ENCODE data around the gene ATP6V1E1.
A peak's percentile ranks its signal among the peaks of the same experiment; 100 is the strongest.
"Not testable (repeated sequence)": the region's sequence is repeated elsewhere in the genome, so short reads cannot be mapped to it uniquely, and the experiment has no call there.

The ATP6V1E1 gene

GRCh38 chr22:17628406-17629172, at the start of gene ATP6V1E1:
Gene ATP6V1E1, minus strand, starts transcription at chr22:17628749. Its CDS starts 114 bp downstream, at chr22:17628635.
- DNase-seq = peak; percentile 96 to 97

- no peak for DNase-seq
Measured at GRCh38 chr22:17675584-17675983, 47.0 kb upstream of the ATP6V1E1 start.

GRCh38 chr22:17674152-17674551, 45.6 kb upstream of the ATP6V1E1 start:
- DNase-seq = no peak

- DNase-seq = no peak
Measured at GRCh38 chr22:17672417-17672991, 44.0 kb upstream of the ATP6V1E1 start.

- DNase-seq = not testable (repeated sequence)
Measured at GRCh38 chr22:17671521-17672092, 43.1 kb upstream of the ATP6V1E1 start.

GRCh38 chr22:17665854-17666253, 37.3 kb upstream of the ATP6V1E1 start:
- DNase-seq = no peak

DNA sequence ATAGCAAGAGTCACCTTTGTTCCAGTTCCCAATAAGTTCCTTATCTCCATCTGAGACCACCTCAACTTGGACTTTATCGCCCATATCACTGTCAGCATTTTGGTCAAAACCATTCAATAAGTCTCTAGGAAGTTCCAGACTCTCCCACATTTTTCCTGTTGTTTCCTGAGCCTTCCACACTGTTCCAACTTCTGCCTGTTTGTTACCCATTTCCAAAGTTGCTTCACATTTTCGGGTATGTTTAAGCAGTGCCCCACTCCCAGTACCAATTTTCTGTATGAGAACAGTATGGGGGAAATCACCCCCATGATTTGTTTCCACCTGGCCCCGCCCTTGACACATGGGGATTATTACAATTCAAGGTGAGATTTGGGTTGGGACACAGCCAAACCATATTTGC, 36.7 kb upstream of the ATP6V1E1 start:
- no peak for DNase-seq

- DNase-seq = no peak
Measured at GRCh38 chr22:17664414-17665055, 36.0 kb upstream of the ATP6V1E1 start.

DNA sequence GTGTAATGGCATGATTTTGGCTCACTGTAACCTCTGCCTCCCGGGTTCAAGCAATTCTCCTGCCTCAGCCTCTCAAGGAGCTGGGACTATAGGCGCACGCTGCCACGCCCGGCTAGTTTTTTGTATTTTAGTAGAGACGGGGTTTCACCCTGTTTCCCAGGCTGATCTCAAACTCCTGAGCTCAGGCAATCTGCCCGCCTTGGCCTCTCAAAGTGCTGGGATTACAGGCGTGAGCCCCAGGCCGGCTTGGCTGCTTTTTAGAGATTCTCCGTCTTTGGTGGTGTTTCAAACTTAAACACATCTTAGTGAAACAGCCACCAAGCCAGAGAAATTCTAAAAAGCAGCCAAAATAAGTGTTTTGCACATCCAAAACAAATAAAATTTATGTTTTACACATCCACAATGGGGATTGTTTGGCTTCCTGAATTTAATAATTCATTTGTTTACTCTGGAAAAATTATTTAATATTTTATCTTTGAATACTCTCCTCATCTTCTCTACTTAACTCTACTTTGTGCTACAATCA, 28.4 kb upstream of the ATP6V1E1 start:
- DNase-seq = no peak

GRCh38 chr22:17655289-17655688, 26.7 kb upstream of the ATP6V1E1 start:
- peak in 1 of 2 donors; percentile 33 for DNase-seq

- DNase-seq = no peak
Measured at GRCh38 chr22:17648569-17648968, 20.0 kb upstream of the ATP6V1E1 start.

DNA sequence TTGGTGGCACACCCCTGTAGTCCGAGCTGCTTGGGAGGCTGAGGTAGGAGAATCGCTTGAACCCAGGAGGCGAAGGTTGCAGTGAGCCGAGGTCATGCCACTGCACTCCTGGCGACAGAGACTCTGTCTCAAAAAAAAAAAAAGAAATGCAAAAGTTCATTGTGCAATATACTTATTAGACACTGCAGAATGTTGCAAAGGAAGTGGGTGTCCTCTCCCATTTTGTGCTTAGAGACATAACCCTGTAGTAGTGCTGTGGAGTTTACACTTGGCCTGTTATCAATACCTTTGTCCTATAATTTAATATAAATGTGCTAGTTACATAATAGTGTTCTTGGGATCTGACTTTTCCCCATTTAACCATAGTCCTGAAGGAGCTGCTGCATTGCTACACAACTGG, 19.4 kb upstream of the ATP6V1E1 start:
- no peak for DNase-seq

GRCh38 chr22:17647452-17647851, 18.9 kb upstream of the ATP6V1E1 start:
- DNase-seq = no peak

DNA sequence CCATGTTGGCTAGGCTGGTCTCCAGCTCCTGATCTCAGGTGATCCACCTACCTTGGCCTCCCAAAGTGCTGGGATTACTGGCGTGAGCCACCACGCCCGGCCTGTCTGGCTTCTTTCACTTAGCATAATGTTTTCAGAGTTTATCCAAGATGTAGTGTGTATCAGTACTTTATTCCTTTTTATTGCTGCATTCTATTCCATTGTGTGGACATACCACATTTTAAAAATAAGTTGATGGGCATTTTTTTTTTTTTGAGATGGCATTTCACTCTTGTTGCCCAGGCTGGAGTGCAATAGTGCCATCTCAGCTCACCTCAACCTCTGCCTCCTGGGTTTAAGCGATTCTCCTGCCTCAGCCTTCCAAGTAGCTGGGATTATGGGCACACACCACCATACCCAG, 13.8 kb upstream of the ATP6V1E1 start:
- DNase-seq = not testable (repeated sequence)

GRCh38 chr22:17641269-17641668, 12.7 kb upstream of the ATP6V1E1 start:
- DNase-seq = no peak

- peak; percentile 10 to 38 for DNase-seq
Measured at GRCh38 chr22:17639247-17639741, 10.7 kb upstream of the ATP6V1E1 start.

DNA sequence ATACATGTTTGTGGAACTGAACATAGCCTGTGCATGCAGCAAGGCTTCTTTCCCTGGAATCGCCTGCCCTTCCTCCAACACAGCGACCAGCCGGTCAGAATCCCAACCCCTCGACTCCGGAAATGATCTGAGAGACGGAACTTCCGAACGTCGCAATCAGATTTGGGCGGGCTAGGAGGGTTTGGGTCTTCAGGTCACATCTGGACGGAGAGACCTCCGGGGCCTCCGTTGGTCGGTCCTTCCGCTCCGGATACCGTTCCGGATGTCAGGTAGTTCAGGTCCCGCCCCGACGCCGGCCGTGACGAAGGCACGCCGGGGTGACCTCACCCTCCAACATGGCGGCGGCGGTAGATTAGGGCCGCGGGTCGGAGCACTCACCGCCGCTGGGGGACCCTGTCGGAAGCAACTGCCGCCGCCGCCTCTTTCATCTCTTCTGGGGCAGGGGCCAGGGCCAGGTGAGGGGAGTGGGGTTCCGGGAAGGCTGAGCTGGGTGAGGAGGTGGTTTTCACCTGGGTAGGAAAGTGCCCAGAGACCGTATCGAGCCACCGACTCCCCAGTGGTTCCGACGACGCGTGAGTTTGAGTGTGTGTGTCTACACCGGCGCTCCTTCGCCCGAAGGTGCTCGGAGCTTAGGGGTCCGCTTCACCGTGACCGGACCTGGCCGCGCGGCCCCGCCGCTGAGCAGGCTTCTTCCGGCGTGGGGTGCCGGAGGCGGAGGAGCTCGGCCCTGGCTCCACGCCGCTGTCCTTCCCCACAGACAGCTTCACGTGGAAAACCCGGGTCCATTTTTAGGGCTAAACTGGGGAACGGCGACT, 10.1 kb upstream of the ATP6V1E1 start, which contains the start of gene BCL2L13:
TSS of gene BCL2L13 (plus strand) at position 326 of the 815 bp plus-strand sequence. CDS start 16,955 bp downstream, outside the sequence.
- DNase-seq = peak; percentile 91

DNA sequence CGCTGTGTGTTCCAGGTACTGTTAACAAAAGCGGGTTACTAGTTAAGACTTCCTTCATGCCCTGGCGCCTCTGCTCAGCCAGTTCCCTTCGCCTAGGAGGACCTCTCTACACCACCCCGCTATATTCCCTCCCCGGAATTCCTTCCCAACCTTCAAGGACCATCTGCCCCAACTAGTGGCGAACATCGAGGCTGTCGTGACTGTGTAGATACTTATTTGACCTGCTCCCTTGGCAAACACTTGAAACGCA, 9.6 kb upstream of the ATP6V1E1 start:
- DNase-seq = no peak

DNA sequence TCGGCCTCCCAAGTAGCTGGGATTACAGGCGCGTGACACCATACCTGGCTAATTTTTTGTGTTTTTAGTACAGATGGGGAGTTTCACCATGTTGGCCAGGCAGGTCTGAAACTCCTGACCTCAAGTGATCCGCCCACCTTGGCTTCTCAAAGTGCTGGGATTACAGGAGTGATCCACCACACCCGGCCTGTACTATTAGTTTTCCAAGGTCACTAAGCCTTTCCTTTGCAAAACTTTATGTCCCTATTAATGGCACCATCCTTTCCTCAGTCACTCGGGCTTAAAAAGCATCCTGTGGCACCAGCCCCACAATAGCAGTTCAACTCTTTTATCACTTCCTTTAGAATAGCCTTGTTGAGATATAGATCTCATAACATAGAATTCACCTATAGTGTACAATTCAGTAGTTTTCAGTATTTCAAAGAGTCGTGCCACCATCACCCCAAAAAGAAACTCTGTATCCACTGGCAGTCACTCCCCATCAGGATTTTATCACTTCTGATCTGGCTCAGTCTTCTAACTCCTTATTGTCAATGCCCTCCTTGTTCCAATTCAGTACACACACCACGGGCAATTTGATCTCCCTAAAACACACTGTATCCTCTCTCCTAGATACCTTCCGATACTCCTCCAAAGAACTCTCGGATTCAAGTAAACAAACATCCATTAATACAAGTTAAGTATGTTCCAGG, 9.1 kb upstream of the ATP6V1E1 start:
- no peak for DNase-seq

DNA sequence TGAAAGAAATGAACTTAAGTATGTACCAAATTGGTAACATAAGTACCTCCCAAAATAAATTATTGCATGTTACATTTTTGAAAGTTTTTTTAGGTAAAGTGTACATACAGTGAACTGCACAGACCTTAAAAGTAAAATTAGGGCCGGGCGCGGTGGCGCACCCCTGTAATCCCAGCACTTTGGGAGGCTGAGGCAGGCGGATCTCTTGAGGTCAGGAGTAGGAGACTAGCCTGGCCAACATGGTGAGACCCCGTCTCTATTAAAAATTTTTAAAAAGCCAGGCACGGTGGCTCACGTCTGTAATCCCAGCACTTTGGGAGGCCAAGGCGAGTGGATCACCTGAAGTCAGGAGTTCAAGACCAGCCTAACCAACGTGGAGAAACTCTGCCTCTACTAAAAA, 8.3 kb upstream of the ATP6V1E1 start:
- not testable (repeated sequence) for DNase-seq

DNA sequence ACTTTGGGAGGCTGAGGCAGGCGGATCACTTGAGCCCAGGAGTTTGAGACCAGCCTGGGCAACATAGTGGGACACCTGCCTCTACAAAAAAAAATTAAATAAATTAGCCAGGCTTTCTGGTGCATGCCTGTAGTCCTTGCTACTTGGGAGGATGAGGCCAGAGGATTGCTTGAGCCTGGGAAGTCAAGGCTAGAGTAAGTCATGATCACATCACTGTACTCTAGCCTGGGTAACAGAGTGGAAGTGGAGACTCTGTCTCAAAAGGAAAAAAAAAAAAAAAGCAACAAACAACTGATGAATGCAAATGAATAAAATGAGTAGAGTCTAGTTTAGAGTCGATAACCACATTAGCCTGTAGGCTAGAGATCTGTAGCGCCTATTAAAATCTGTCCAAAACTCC, 6.1 kb upstream of the ATP6V1E1 start:
- no peak for DNase-seq

- DNase-seq = no peak
Measured at GRCh38 chr22:17633998-17634323, 5.4 kb upstream of the ATP6V1E1 start.
